HG03139 (cell line): ENCODE data around the gene DDX43.
"Not testable (repeated sequence)": the region's sequence is repeated elsewhere in the genome, so short reads cannot be mapped to it uniquely, and the experiment has no call there.

ENCODE experiments used
- ATAC-seq: cut with Tn5 transposase; IDR thresholded peaks from one replicate; pipeline ENCODE4 v1.9.1; 2021; ENCODE audit not compliant: unreplicated experiment

The DDX43 gene

DNA sequence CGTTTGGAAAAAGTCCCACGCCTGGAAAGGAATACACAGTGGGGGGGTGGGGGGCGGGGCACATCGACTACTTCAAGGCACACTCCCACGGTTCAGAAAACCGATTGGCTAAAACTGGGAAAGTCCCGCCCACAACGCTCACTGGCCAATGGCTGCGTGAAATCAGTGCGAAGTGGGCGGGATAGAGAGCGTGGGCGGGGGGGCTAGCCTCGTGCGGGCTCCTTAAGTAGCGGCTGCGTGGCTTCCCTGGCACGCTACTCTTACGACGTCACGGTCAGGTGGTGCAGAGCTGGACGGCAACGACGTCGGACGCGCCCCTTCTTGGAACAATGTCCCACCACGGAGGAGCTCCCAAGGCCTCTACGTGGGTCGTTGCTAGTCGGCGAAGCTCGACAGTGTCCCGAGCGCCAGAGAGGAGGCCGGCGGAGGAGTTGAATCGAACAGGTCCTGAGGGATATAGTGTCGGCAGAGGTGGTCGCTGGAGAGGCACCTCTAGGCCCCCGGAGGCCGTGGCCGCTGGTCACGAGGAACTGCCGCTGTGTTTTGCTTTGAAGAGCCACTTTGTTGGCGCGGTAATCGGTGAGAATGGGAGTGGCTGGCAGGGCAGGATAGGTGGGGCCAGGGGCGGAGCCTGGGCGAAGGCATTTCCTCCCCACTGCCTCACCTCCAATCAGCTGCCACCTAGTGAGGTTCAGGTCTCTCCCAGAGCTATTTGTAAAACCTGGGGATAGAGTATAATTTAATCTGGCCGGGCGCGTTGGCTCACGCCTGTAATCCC lies at the start of gene DDX43:
Gene DDX43, plus strand, starts transcription at position 252 of the 778 bp plus-strand sequence. Its CDS starts 78 bp downstream, at position 330.
- ATAC-seq, result no peak

DNA sequence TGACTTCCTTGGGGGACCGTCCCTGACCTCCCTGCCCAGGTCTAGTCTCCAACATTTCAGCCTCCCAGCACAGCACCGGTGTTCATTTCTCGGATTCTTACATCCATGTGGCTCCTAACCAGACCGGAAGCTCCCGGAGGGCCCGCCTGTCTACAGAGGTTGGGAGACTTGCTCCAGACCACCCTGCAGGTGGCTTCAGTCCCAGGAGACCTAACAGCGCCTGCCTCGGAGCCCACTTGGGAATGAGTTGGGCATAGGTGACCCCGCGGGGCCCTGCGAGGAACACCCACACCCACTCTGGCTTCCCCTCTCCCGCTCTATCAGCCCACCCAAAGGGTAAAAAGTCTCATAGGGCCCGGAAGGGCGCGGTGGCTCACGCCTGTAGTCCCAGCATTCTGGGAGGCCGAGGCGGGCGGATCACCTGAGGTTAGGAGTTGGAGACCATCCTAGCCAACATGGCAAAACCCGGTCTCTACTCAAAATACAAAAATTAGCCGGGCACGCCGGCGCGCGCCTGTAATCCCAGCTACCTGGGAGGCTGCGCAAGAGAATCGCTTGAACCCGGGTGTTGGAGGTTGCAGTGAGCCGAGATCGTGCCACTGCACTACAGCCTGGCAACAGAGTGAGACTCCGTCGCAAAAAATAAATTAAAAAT lies 46.0 kb upstream of the DDX43 start:
- ATAC-seq, result no peak

DNA sequence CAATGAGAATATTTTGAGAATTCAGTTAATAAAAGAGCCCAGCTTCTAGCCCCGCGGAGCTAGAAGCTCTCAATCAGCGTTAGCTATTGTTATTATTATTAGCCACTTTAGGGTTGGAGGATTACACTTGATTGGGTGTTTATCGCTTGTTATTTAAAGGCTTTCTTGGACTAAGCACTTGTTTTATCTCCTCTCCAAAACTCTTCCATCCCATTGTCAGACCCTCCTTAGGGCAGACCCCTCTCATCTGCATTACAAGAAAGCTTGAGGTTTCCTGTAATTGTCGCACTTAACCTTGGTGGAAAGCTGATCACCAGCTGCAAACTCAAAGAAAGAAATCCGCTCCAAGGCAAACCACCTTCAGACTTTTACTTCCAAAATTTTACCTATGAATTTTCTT lies 45.3 kb upstream of the DDX43 start:
- ATAC-seq, result no peak

DNA sequence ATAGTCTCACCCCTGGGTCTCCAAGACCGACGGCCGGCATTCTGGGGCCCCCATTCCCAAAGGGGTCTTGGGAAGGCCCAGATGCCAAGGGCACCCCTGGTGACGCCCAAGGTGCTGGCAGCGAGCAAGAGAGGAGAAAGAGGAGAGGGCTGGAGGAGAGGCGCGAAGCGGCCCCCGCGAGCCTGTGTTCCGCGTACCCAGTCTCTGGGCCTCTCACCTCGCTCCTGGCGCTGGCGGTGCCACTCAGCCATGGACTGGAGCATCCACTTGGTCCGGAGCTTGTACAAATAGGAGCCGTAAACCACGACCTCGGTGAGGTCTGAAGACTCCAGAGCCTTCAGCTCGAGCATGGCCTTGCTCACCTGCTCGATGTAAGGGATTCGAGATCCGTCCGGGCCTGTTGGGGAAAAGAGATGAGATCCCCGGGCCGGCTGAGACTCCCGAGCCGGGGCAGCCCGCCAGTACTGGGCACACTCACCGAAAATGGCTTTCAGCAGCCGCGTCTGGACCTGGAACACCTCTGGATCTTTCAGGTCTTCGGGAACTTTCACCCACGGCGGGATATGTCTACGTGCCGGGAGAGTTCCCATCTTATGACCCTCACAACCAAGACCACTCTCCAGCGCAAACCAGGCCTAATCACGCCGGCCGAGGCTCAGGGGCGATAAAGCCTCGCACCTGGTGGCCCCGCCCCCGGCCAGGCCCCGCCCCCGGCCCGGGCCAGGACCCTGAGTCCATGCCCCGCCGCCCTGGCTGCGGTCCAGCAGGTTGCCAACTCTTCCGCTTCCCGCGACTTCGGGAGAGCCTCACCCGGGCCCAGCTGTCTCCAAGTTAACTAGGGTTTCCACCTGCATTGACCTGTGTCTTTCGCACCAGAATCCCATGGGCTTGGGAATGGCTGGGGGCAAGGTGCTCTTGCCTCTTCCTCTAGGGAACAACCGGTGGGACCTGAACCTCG lies 40.7 kb upstream of the DDX43 start, which contains the start of gene DPPA5:
Gene DPPA5, minus strand, starts transcription at position 641 of the 958 bp plus-strand sequence. Its CDS starts 51 bp downstream, at position 590.
- ATAC-seq, result no peak

DNA sequence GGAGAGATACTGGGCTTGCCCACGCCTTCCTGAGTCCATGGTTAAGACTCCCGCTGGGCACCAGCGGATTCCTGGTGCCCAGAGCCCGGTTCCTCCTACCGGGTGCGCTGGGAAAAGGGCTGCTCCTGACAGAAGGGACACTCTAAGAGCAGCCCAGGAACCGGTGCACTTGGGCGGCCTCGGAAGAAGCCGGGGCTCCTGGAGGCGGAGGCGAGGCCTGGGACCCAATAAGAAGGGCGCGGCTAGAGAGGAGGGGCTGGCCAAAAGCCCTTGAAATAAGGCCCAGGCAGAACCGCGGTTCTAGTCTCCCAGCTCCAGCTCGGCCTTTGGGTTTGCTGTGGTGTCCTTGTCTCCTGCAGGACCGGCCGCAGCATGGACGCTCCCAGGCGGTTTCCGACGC lies 32.3 kb upstream of the DDX43 start, which contains the start of gene KHDC3L:
Gene KHDC3L, plus strand, starts transcription at position 301 of the 400 bp plus-strand sequence. Its CDS starts 72 bp downstream, at position 373.
- ATAC-seq, result no peak

DNA sequence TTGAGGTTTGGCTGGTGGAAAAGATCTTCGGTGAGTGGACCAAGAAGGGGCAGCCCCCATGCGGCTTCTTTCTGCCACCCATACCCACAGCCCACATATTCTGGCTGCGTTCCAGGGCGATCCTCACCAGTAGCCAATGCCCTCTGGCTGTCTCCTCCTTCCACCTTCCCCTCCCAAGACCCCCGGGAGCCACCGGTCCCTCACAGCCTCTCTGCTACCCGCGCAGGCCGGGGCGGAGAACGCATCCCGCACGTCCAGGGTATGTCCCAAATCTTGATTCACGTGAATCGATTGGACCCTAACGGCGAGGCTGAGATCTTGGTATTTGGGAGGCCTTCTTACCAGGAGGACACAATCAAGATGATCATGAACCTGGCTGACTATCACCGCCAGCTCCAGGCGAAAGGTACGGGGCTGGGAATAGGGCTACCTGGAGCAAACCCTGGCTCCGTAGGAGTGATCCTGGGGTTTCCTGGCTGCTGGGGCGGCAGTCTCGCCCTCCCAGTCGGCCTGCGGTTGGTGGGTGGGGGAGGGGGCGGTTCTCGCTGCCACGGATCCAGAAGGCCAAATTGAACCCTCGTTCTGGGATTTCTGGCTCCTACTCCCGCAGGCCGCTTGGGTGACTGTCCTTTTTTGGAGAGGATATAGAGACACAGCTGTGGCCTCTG lies 31.6 kb upstream of the DDX43 start:
- ATAC-seq, result no peak

DNA sequence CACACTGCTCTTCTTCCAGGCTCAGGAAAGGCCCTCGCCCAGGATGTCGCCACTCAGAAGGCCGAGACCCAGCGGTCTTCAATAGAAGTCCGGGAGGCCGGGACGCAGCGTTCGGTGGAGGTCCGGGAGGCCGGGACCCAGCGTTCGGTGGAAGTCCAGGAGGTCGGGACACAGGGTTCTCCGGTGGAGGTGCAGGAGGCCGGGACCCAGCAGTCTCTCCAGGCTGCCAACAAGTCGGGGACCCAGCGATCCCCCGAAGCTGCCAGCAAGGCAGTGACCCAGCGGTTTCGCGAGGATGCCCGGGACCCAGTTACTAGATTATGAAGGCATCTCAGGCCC lies 31.1 kb upstream of the DDX43 start:
- no peak for ATAC-seq

DNA sequence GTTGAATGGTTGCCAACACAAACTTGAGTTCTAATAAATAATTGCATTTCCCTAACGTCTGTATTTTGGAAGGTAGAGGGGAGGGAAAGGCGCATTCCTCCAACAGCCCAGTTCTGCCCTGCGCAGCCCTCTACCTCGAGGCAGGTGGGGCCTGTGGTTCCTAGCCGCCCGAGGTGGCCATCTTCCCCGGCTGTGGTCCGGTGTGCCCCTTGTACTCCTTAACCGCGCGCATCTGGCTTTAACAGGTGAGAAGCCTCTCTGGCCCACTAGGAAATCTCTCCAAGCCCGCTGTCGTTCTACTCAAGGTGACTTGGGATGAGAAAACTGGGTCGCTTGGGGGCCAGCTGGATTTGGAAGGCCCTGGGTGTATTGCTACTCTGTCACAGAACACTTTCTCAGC lies 30.5 kb upstream of the DDX43 start:
- ATAC-seq, result no peak

DNA sequence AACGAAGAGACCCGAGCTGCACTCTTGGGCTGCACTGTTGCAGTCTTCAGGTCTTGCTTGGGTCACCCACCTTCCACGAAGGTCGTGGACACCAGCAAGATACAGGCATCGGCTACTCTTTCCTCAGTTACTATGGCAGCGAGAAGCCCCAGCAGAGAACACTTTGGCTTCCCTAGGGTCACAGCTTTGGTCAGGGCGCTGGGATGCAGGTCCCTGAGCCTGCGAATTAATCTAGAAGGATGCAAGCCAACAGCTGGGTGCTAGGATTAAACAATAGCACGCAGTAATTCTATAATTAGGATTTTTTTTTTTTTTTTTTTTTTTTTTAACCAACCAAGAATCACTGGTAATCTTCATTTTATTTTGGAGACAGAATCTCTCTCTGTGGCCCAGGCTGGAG lies 30.1 kb upstream of the DDX43 start:
- no peak for ATAC-seq

DNA sequence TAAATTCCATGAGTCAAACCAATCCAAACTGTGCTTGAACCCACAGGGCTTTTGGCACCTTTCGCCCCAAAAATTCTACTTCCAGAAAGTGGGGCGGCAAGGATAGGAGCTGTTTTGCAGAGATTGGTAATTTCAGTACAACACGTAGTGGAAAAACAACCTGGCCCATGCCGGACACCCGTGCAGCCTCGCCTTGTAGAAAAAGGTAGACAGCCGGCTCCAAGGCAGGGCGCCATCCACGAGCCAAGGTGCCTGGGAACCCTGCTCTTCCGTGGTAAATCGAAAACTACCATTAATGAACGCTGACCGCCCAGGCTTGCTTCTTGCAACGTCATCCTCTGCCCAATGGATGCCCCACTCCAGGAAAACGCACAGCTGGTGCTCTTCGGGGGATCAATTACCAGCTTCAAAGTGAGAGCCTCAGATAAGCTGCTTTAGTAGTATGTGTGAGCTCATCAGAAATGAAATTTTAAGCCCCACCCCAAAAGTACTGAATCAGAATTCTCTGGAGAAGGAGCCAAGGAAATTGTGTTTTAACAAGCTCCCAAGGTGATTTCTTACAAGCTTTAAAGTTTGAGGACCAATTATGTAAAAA lies 26.8 kb upstream of the DDX43 start:
- no peak for ATAC-seq

DNA sequence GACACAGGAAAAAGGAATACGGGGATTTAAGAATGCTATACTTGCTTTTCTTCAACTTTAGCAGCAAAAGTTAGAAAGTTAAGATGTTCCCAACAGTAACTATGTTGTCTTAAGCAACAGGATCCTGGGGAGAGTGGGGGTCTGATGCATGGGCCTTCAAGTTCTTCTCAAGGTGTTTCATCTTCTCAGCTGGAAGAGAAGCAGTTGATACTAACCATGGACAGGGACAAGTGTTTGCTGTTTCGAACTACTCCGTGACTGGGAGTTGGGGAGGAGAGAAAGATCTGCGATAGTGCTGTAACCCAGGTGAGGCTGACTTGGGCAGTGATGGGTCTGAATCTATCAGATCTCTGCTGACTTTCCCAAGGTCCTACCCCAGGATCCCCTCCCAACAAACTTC lies 26.0 kb upstream of the DDX43 start:
- no peak for ATAC-seq

DNA sequence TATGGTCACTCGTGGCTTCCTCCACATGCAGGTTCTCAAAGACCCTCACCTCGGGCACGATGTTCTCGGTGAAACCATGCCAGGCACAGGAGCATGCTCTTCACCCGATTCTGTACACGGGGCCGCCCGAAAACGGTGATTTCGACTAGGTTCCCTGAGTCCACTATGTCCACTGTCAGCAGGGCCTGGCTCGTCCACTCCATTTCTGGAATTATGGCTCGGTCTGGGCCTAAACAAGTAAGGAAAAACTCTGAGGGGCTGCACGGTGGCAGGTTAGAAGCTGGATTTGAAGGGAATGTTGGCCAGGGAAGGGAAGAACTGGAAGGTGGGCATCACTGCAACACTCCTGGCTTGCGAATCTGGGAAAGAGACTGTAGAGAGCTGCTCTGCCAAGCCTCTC lies 25.5 kb upstream of the DDX43 start:
- ATAC-seq, result no peak

DNA sequence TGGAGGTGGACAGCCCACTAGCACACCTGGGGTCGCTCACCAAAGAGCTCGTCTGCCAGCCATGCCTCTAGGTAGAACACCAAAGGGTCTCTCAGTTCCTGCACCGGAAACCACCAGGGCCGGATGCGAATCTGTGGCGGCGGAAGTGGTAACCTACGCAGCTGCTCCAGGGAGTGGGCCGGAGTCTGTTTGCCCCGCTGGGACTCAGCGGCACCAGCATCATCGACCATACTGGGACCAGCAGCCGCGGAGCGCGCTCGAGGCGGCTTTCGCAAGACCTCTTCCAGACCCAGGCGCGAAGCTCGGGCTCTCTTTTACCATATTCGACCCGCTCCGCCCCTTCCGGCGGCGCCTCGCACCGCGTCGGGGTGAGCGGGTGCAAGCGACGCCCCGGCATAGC lies 25.1 kb upstream of the DDX43 start, which contains the start of gene OOEP:
Gene OOEP, minus strand, starts transcription at position 335 of the 400 bp plus-strand sequence. Its CDS starts 105 bp downstream, at position 230.
- ATAC-seq, result no peak

DNA sequence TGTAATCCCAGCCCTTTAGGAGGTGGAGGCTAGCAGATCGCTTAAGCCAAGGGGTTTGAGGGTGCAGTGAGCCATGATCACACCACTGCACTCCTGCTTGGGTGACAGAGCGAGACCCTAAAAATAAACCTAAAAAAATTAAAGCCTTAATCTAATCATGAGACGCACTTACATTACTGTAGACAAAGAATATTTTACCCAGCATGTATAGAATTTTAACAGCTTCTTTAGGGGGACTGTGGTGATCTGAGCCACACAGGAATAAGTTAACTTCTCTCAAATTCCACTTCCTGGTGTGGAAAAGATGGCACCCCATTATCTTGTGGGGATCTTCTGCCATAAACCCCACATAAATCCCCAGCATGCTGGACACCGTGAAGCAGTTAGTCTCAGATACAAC lies 22.6 kb upstream of the DDX43 start:
- ATAC-seq, result no peak

DNA sequence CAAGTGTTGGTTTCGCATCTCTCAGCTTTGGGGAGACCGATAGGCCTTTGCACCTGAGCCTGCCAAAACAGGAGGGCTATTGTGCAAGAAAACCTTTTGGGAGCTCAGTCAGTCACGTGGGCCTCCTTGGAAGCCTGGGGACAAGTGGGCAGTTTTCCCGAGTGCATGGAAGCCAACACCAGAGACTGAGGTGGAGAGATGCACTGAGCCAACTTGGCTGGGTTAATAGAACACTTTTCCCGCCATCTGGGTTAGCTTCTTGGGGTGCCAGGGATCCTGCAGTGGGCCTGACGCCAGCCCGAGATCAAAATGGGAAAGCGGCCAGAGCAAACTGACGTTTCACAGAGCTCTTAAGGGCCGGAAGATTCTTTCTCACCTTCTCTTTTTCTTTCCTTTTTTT lies 22.1 kb upstream of the DDX43 start:
- ATAC-seq, result no peak

DNA sequence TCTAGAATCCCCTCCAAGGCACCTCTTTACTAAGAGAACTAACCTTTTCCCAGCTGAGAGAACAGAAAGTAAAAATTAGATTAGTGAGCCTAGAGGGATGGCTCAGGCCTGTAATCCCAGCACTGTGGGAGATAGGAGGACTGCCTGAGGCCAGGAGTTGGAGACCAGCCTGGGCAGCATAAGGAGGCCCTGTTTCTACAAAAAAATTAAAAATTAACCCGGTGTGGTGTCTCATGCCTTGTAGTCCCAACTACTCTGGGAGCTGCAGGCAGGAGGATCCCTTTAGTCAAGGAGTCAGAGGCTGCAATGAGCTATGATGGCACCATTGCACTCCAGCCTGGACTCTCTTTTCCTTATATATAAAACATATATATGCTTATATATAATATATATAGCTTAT lies 19.4 kb upstream of the DDX43 start:
- ATAC-seq, result no peak

DNA sequence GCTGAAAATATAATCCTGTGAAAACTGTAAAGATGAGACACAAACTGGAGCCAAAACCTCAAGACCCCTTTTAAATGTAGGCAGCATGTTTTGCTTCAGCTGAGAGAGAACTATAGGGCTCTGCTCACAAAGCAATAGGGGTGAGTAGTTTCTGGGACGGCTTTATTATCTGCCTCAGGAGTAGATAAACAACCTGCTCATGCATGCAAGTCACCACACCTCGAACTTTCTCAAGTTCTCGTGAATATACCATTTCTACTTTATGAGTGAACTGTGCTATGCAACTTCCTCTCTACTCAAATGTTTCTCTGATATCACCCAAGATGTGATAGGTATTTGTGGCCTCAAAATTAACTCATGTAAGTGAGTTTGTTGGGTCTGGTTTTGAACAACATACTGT lies 17.4 kb upstream of the DDX43 start:
- no peak for ATAC-seq

DNA sequence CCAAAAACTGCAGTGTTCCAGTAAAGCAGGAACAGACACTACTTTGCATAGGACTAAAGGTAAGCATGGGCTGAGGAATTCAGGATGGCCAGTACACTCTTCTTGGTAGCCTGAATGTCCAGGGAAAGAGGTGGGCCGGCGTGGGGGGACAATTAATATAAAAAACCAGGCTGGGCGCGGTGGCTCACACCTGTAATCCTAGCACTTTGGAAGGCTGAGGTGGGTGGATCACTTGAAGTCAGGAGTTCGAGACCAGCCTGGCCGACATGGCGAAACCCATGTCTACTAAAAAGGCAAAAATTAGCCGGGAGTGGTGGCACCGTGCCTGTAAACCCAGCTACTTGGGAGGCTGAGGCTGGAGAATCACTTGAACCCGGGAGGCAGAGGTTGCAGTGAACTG lies 13.1 kb upstream of the DDX43 start:
- ATAC-seq, result not testable (repeated sequence)

DNA sequence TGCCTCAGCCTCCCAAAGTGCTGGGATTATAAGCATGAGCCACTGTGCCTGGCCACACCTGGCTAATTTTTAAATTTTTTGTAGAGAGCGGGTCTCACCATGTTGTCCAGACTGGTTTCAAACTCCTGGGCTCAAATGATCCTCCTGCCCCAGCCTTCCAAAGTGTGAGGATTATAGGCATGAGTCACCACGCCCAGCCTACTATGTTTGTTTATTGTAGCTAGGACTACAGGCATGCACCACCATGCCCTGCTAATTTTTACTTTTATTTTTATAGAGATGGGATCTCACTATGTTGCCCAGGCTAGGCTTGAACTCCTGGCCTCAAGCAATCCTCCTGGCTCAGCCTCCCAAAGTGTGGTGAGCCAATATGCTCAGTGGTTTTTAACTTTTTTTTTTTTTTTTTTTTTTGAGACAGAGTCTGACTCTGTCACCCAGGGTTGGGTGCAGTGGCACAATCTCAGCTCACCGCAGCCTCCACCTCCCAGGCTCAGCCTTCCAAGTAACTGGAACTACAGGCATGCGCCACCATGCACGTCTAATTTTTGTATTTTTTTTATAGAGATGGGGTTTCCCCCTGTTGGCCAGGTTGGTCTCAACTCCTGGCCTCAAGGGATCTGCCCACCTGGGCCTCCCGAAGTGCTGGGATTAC lies 12.0 kb upstream of the DDX43 start:
- ATAC-seq, result no peak

DNA sequence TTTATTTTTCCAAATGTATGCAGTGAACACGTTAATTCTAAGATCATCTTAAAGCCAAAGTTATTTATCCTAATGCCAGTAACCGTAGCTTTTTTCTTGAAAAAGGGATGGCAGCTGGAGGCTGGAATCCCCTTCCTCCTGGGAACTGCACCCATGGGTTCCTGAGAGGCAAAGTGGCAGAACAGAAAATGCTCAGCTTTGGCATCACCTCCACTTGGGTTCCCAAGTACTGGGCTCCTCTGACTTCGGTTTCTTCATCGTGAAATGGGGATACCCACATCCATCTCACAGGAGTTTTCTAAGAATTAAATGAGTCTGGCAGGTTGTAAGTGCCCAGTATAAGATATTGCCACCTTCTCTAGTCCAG lies 6.2 kb upstream of the DDX43 start:
- no peak for ATAC-seq
